WTC11 (cell line): Measurements from ENCODE around the gene BCAS2. TPM values are rescaled to one million over a fixed set of nuclear protein-coding genes. Genes with fewer than 3 reads are reported as not detected.

Source experiments
- ATAC-seq: fragments of 200-7000 bp; cut with Tn5 transposase; 2 replicates; pipeline ENCODE4 v1.10.0; 2021; ENCODE audit warnings: mild to moderate bottlenecking, moderate library complexity
- CTCF ChIA-PET: fragments of 300-600 bp; sonication (Branson Sonifier 250); formaldehyde crosslinking; loops from one replicate; lab custom pipeline; 2021; ENCODE audit warnings: antibody characterized with exemption; lab: Charles Lee
- POLR2A ChIA-PET: fragments of 350-600 bp; sonication (Branson Sonifier 250); formaldehyde crosslinking; loops from one replicate; lab custom pipeline; 2021; ENCODE audit warnings: antibody characterized with exemption; lab: Charles Lee
- DNase-seq: peaks from one replicate; pipeline ENCODE4 v3.0.0; 2021; ENCODE audit warnings: low spot score
- H3K27ac Mint-ChIP-seq: 2 replicates; pipeline ENCODE4 v1.8.0; 2021; ENCODE audit warnings: mixed read lengths
- H3K27me3 Mint-ChIP-seq: 2 replicates; pipeline ENCODE4 v1.8.0; 2021; ENCODE audit warnings: low read depth, mild to moderate bottlenecking, moderate library complexity, mixed read lengths
- H3K36me3 Mint-ChIP-seq: 2 replicates; pipeline ENCODE4 v1.8.0; 2021; ENCODE audit warnings: mixed read lengths
- H3K4me1 Mint-ChIP-seq: 2 replicates; pipeline ENCODE4 v1.8.0; 2022; ENCODE audit warnings: mixed read lengths
- H3K4me3 Mint-ChIP-seq: 2 replicates; pipeline ENCODE4 v1.8.0; 2021; ENCODE audit warnings: mild to moderate bottlenecking, moderate library complexity, mixed read lengths
- H3K9me3 Mint-ChIP-seq: 2 replicates; pipeline ENCODE4 v1.8.0; 2021; ENCODE audit warnings: mixed read lengths
- CREB1 ChIP-seq: sonication (generic); formaldehyde crosslinking; IDR thresholded peaks from 2 replicates; pipeline ENCODE4 v1.8.0; 2023; ENCODE audit warnings: mild to moderate bottlenecking, missing genetic modification reagents
- E2F4 ChIP-seq: sonication (generic); formaldehyde crosslinking; IDR thresholded peaks from 2 replicates; pipeline ENCODE4 v1.8.1; 2022; ENCODE audit warnings: low read depth, mild to moderate bottlenecking, moderate library complexity, missing genetic modification reagents, borderline replicate concordance
- ESRRA ChIP-seq: sonication (generic); formaldehyde crosslinking; IDR thresholded peaks from 2 replicates; pipeline ENCODE4 v1.8.1; 2022; ENCODE audit warnings: mild to moderate bottlenecking, missing genetic modification reagents, borderline replicate concordance
- FOXJ3 ChIP-seq: sonication (generic); formaldehyde crosslinking; IDR thresholded peaks from 2 replicates; pipeline ENCODE4 v1.9.0; 2021; ENCODE audit warnings: missing genetic modification reagents, mild to moderate bottlenecking, borderline replicate concordance
- GABPB1 ChIP-seq: sonication (generic); formaldehyde crosslinking; IDR thresholded peaks from 2 replicates; pipeline ENCODE4 v1.8.1; 2023; ENCODE audit warnings: mild to moderate bottlenecking, missing genetic modification reagents
- GRHL2 ChIP-seq: fragments of 250-450 bp; sonication (Bioruptor Pico); IDR thresholded peaks from 2 replicates; pipeline ENCODE4 v1.8.0; 2022; ENCODE audit warnings: mild to moderate bottlenecking, moderate library complexity; ENCODE audit not compliant: insufficient replicate concordance, severe bottlenecking
- HMGA2 ChIP-seq: fragments of 250-450 bp; sonication (Bioruptor Pico); IDR thresholded peaks from 2 replicates; pipeline ENCODE4 v1.4.0; 2021; ENCODE audit warnings: mild to moderate bottlenecking, moderate library complexity
- MYBL2 ChIP-seq: sonication (generic); formaldehyde crosslinking; IDR thresholded peaks from 2 replicates; pipeline ENCODE4 v1.8.1; 2023; ENCODE audit warnings: mild to moderate bottlenecking, moderate library complexity, missing genetic modification reagents
- NFYB ChIP-seq: sonication (generic); formaldehyde crosslinking; conservative IDR thresholded peaks from 2 replicates; pipeline ENCODE4 v1.8.0; 2022; ENCODE audit warnings: low read depth, missing genetic modification reagents
- NR3C1 ChIP-seq: sonication (generic); formaldehyde crosslinking; conservative IDR thresholded peaks from 2 replicates; pipeline ENCODE4 v1.8.1; 2023; ENCODE audit warnings: low read depth, mild to moderate bottlenecking, missing genetic modification reagents
- RELA ChIP-seq: sonication (generic); formaldehyde crosslinking; IDR thresholded peaks from 2 replicates; pipeline ENCODE4 v1.8.1; 2022; ENCODE audit warnings: missing genetic modification reagents, mild to moderate bottlenecking, borderline replicate concordance
- RORB ChIP-seq: fragments of 250-450 bp; sonication (Bioruptor Pico); IDR thresholded peaks from 2 replicates; pipeline ENCODE4 v1.9.0; 2021; ENCODE audit warnings: mild to moderate bottlenecking
- SMAD3 ChIP-seq: sonication (generic); formaldehyde crosslinking; IDR thresholded peaks from 2 replicates; pipeline ENCODE4 v1.8.0; 2022; ENCODE audit warnings: missing genetic modification reagents, mild to moderate bottlenecking, borderline replicate concordance
- TCF7 ChIP-seq: sonication (generic); formaldehyde crosslinking; IDR thresholded peaks from 2 replicates; pipeline ENCODE4 v1.8.0; 2022; ENCODE audit warnings: mild to moderate bottlenecking, low read depth, missing genetic modification reagents, moderate library complexity
- TEAD4 ChIP-seq: sonication (generic); formaldehyde crosslinking; IDR thresholded peaks from 2 replicates; pipeline ENCODE4 v1.8.0; 2022; ENCODE audit warnings: mild to moderate bottlenecking, missing genetic modification reagents
- USF1 ChIP-seq: sonication (generic); formaldehyde crosslinking; IDR thresholded peaks from 2 replicates; pipeline ENCODE4 v1.8.0; 2022; ENCODE audit warnings: mild to moderate bottlenecking, missing genetic modification reagents
- ZBTB21 ChIP-seq: sonication (generic); formaldehyde crosslinking; IDR thresholded peaks from 2 replicates; pipeline ENCODE4 v1.8.1; 2023; ENCODE audit warnings: mild to moderate bottlenecking, missing genetic modification reagents, borderline replicate concordance
- ZNF121 ChIP-seq: sonication (generic); formaldehyde crosslinking; IDR thresholded peaks from 2 replicates; pipeline ENCODE4 v1.8.0; 2023; ENCODE audit warnings: missing genetic modification reagents
- ZNF138 ChIP-seq: sonication (generic); formaldehyde crosslinking; conservative IDR thresholded peaks from 2 replicates; pipeline ENCODE4 v1.8.1; 2022; ENCODE audit warnings: mild to moderate bottlenecking, moderate library complexity, missing genetic modification reagents
- ZNF219 ChIP-seq: sonication (generic); formaldehyde crosslinking; IDR thresholded peaks from 2 replicates; pipeline ENCODE4 v1.8.0; 2023; ENCODE audit warnings: missing genetic modification reagents, mild to moderate bottlenecking, borderline replicate concordance
- ZNF232 ChIP-seq: sonication (generic); formaldehyde crosslinking; IDR thresholded peaks from 2 replicates; pipeline ENCODE4 v1.8.0; 2022; ENCODE audit warnings: mild to moderate bottlenecking, missing genetic modification reagents
- total RNA-seq: library from RNA; stranded (reverse); gene quantifications from 3 replicates; pipeline ENCODE4 v1.2.3, GENCODE V29; 2021
- TF ChIP-seq, protein P1 (sequence below): sonication (generic); formaldehyde crosslinking; IDR thresholded peaks from 2 replicates; pipeline ENCODE4 v1.8.1; 2023; ENCODE audit warnings: mild to moderate bottlenecking, moderate library complexity, missing genetic modification reagents
- TF ChIP-seq, protein P2 (sequence below): fragments of 250-450 bp; sonication (Bioruptor Pico); IDR thresholded peaks from 2 replicates; pipeline ENCODE4 v1.9.0; 2021; ENCODE audit warnings: moderate library complexity, mild to moderate bottlenecking, inconsistent platforms, borderline replicate concordance
- TF ChIP-seq, protein P3 (sequence below): sonication (generic); formaldehyde crosslinking; IDR thresholded peaks from 2 replicates; pipeline ENCODE4 v1.8.1; 2022; ENCODE audit warnings: low read depth, missing genetic modification reagents, borderline replicate concordance

The BCAS2 gene
- total RNA-seq, 1 experiment from 2014 or later, result 39.0 TPM

- no peak overlapping the region for H3K4me3 Mint-ChIP-seq
- H3K27me3 Mint-ChIP-seq, result no peaks in the 10 kb centered on the region
- CTCF ChIA-PET, result no interaction called here
- ATAC-seq, result no peak
- no peak for DNase-seq
- no peaks in the 10 kb centered on the region for H3K9me3 Mint-ChIP-seq
- H3K4me1 Mint-ChIP-seq, result no peaks in the 10 kb centered on the region
- no peak overlapping the region for H3K27ac Mint-ChIP-seq
- TF ChIP-seq RORB (CRISPR knock-in tag) (no peak), SMAD3 (CRISPR knock-in tag) (no peak), NFYB (no peak), NR3C1 (no peak), ZNF219 (no peak), GABPB1 (CRISPR knock-in tag) (no peak), RELA (CRISPR knock-in tag) (no peak), ZNF232 (CRISPR knock-in tag) (no peak), USF1 (CRISPR knock-in tag) (no peak), MYBL2 (no peak), HMGA2 (CRISPR knock-in tag) (no peak), GRHL2 (CRISPR knock-in tag) (no peak)
- TF ChIP-seq, protein P1, sequence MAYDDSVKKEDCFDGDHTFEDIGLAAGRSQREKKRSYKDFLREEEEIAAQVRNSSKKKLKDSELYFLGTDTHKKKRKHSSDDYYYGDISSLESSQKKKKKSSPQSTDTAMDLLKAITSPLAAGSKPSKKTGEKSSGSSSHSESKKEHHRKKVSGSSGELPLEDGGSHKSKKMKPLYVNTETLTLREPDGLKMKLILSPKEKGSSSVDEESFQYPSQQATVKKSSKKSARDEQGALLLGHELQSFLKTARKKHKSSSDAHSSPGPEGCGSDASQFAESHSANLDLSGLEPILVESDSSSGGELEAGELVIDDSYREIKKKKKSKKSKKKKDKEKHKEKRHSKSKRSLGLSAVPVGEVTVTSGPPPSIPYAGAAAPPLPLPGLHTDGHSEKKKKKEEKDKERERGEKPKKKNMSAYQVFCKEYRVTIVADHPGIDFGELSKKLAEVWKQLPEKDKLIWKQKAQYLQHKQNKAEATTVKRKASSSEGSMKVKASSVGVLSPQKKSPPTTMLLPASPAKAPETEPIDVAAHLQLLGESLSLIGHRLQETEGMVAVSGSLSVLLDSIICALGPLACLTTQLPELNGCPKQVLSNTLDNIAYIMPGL (CRISPR knock-in tag), result no peak
- TF ChIP-seq, protein P2, sequence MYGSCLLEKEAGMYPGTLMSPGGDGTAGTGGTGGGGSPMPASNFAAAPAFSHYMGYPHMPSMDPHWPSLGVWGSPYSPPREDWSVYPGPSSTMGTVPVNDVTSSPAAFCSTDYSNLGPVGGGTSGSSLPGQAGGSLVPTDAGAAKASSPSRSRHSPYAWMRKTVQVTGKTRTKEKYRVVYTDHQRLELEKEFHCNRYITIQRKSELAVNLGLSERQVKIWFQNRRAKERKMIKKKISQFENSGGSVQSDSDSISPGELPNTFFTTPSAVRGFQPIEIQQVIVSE (CRISPR knock-in tag), result no peak
- TF ChIP-seq, protein P3, sequence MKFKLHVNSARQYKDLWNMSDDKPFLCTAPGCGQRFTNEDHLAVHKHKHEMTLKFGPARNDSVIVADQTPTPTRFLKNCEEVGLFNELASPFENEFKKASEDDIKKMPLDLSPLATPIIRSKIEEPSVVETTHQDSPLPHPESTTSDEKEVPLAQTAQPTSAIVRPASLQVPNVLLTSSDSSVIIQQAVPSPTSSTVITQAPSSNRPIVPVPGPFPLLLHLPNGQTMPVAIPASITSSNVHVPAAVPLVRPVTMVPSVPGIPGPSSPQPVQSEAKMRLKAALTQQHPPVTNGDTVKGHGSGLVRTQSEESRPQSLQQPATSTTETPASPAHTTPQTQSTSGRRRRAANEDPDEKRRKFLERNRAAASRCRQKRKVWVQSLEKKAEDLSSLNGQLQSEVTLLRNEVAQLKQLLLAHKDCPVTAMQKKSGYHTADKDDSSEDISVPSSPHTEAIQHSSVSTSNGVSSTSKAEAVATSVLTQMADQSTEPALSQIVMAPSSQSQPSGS (CRISPR knock-in tag), result no peak
- TF ChIP-seq, all 79 proteins: peak for 0
- POLR2A ChIA-PET, result no interaction called here
- H3K36me3 Mint-ChIP-seq, result no peaks in the 10 kb centered on the region
These were observed 28.4 kb upstream of the BCAS2 start for GRCh38 chr1:114609826-114610225.

DNA sequence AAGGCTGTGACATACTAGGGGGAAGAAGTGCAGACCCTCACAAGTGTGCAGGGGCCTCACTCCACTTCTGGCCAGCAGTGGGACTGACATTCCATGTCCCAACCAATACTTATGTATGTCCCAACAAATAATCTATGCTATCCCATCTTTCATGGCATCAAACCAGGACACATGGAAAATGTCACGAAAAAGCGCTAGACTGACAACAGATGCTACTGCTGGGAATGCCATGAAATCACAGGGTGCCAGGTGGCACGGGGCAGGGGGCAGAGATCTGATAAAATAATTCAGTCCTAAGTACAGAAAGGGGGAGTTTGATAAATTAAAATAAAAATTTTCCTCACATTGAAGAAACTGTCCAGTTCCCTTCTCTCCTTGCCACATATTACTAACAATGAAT lies 27.6 kb upstream of the BCAS2 start:
- no peaks in the 10 kb centered on the region; the same call in 1 of the 2 replicates for H3K27me3 Mint-ChIP-seq
- H3K4me3 Mint-ChIP-seq, result no peak overlapping the region
- DNase-seq (no peak), ATAC-seq (no peak)
- no peak overlapping the region for H3K27ac Mint-ChIP-seq
- TF ChIP-seq NR3C1 (no peak), TCF7 (CRISPR knock-in tag) (no peak), MYBL2 (no peak), FOXJ3 (CRISPR knock-in tag) (no peak)
- CTCF ChIA-PET, result no interaction called here
- POLR2A ChIA-PET, result no interaction called here
- H3K36me3 Mint-ChIP-seq, result no peaks in the 10 kb centered on the region
- no peaks in the 10 kb centered on the region for H3K9me3 Mint-ChIP-seq
- no peaks in the 10 kb centered on the region for H3K4me1 Mint-ChIP-seq

DNA sequence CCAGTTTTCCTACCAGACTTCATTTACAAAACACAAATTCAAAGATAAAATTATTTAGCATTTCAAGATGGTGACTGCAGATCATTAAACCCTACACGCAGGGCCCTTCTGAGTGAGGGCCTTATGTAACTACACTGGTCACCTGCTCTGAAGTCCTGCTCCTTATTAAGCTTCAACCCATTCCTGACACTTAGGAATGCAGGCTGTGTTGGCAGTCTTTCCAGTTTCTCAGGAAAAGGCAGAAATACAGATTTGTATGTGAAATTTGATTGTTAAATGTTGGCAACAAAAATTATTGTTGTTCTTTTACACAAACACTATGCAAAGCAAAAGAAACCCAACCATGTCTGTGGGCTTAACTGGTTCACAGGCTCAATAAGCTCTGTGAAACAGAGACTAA lies 25.8 kb upstream of the BCAS2 start:
- Mint-ChIP-seq H3K27ac (no peak overlapping the region), H3K27me3 (no peaks in the 10 kb centered on the region; the same call in 1 of the 2 replicates), H3K4me1 (no peaks in the 10 kb centered on the region), H3K4me3 (no peak overlapping the region), H3K36me3 (no peaks in the 10 kb centered on the region), H3K9me3 (no peaks in the 10 kb centered on the region)
- ChIA-PET POLR2A (no interaction called here), CTCF (no interaction called here)
- ATAC-seq (no peak), DNase-seq (no peak)
- no peak for TF ChIP-seq NFYB
- TF ChIP-seq E2F4, result no peak
- no peak for TF ChIP-seq NR3C1
- no peak for TF ChIP-seq ZNF121 (CRISPR knock-in tag)
- no peak for TF ChIP-seq CREB1 (CRISPR knock-in tag)
- no peak for TF ChIP-seq ZBTB21
- no peak for TF ChIP-seq TEAD4
- TF ChIP-seq ZNF138 (CRISPR knock-in tag), result no peak
- no peak for TF ChIP-seq ZNF219
- no peak for TF ChIP-seq ESRRA (CRISPR knock-in tag)
